Epidermal melanocyte (primary cell): Measurements from ENCODE around the gene ZNF316.

Source experiments
- DNase-seq: peaks from one replicate; pipeline ENCODE4 v3.0.0; 2011; ENCODE audit warnings: low spot score; ENCODE audit not compliant: insufficient read length

The ZNF316 gene

GRCh38 chr7:6680146-6680545, 43.0 kb downstream of the ZNF316 start:
- DNase-seq, result no peak

- no peak for DNase-seq
Measured at GRCh38 chr7:6691103-6691502, 54.0 kb downstream of the ZNF316 start.

- DNase-seq, result no peak
Measured at GRCh38 chr7:6691609-6692106, 54.5 kb downstream of the ZNF316 start.

- DNase-seq, result no peak
Measured at GRCh38 chr7:6700793-6701192, 63.7 kb downstream of the ZNF316 start.

- DNase-seq, result no peak
Measured at GRCh38 chr7:6701860-6702259, 64.7 kb downstream of the ZNF316 start.
